Activated CD4-positive, alpha-beta T cell treated with anti-CD3 and anti-CD28 coated beads, Interleukin-2, amount 50 U/mL, for 16 hours (primary cell): Measurements from ENCODE around the gene GPR82.
"Not testable (repeated sequence)": the region's sequence is repeated elsewhere in the genome, so short reads cannot be mapped to it uniquely, and the experiment has no call there.

Experiments
- DNase-seq: peaks from one replicate; pipeline ENCODE4 v3.0.0-alpha.2; 2020

The GPR82 gene

GRCh38 chrX:41723826-41724225 lies at the start of gene GPR82:
GPR82 (plus strand) TSS chrX:41724181; CDS start chrX:41727027, 2,846 bp downstream.
- no peak for DNase-seq

GRCh38 chrX:41676361-41676760 lies 47.6 kb upstream of the GPR82 start:
- DNase-seq: not testable (repeated sequence)

GRCh38 chrX:41677183-41678060 lies 46.6 kb upstream of the GPR82 start:
- no peak for DNase-seq

- DNase-seq: no peak
Observed at GRCh38 chrX:41684138-41684537, 39.8 kb upstream of the GPR82 start.

GRCh38 chrX:41684940-41685339 lies 39.0 kb upstream of the GPR82 start:
- no peak for DNase-seq

- DNase-seq: no peak
Observed at GRCh38 chrX:41686788-41687187, 37.2 kb upstream of the GPR82 start.

GRCh38 chrX:41688156-41688555 lies 35.8 kb upstream of the GPR82 start:
- no peak for DNase-seq

GRCh38 chrX:41688835-41689234 lies 35.1 kb upstream of the GPR82 start, which contains the start of gene GPR34:
GPR34 (plus strand) TSS chrX:41688973; CDS start chrX:41695634, 6,661 bp downstream.
- no peak for DNase-seq

- DNase-seq: no peak
Observed at GRCh38 chrX:41689711-41690110, 34.3 kb upstream of the GPR82 start.

GRCh38 chrX:41692162-41692749 lies 31.7 kb upstream of the GPR82 start:
- no peak for DNase-seq

- no peak for DNase-seq
Observed at GRCh38 chrX:41693024-41693423, 31.0 kb upstream of the GPR82 start.

GRCh38 chrX:41695426-41695825 lies 28.6 kb upstream of the GPR82 start:
- DNase-seq: peak; percentile 45

- peak; percentile 69 for DNase-seq
Observed at GRCh38 chrX:41703574-41704029, 20.4 kb upstream of the GPR82 start.

GRCh38 chrX:41705042-41705441 lies 18.9 kb upstream of the GPR82 start:
- no peak for DNase-seq

- no peak for DNase-seq
Observed at GRCh38 chrX:41705680-41706374, 18.2 kb upstream of the GPR82 start.

- DNase-seq: no peak
Observed at GRCh38 chrX:41707218-41707617, 16.8 kb upstream of the GPR82 start.

- DNase-seq: no peak
Observed at GRCh38 chrX:41708486-41708885, 15.5 kb upstream of the GPR82 start.

- DNase-seq: no peak
Observed at GRCh38 chrX:41711021-41711667, 12.8 kb upstream of the GPR82 start.

- DNase-seq: no peak
Observed at GRCh38 chrX:41716222-41716621, 7.8 kb upstream of the GPR82 start.

GRCh38 chrX:41716767-41717473 lies 7.1 kb upstream of the GPR82 start:
- DNase-seq: no peak

GRCh38 chrX:41718481-41719235 lies 5.3 kb upstream of the GPR82 start:
- no peak for DNase-seq

GRCh38 chrX:41719610-41720009 lies 4.4 kb upstream of the GPR82 start:
- not testable (repeated sequence) for DNase-seq
